T-cell (primary cell): Measurements from ENCODE around the gene ZNF792. TPM values are rescaled to one million over a fixed set of nuclear protein-coding genes. Genes with fewer than 3 reads are reported as not detected.

ENCODE experiments used
- ATAC-seq, 4 experiments: fragments of 200-7000 bp in 3 of 4; fragments of 150-1000 bp in 1 of 4; cut with Tn5 transposase; replicated peaks in 1 of 4; 1 replicate in 3 of 4; 2 replicates in 1 of 4; pipeline ENCODE4 v1.10.0; 2021; ENCODE audit warnings: moderate library complexity in 3 of 4, mild to moderate bottlenecking in 2 of 4, moderate number of reproducible peaks in 1 of 4
- CTCF ChIA-PET, 2 donors: fragments of 300-600 bp; sonication (Branson Sonifier 250); formaldehyde crosslinking; loops; one replicate each; lab custom pipeline; 2022; ENCODE audit warnings: antibody characterized with exemption in 2 of 2; lab: Charles Lee
- POLR2A ChIA-PET, 2 donors: fragments of 300-600 bp; sonication (Branson Sonifier 250); formaldehyde crosslinking; loops; one replicate each; lab custom pipeline; 2022; ENCODE audit warnings: antibody characterized with exemption in 2 of 2; lab: Charles Lee
- DNase-seq, 35 experiments: peaks; one replicate each; pipeline versions ENCODE4 v3.0.0 to v3.0.0-alpha.2; 2013 to 2023
- H3K27ac ChIP-seq: one replicate; pipeline ENCODE4 v1.5.1; 2013; ENCODE audit warnings: low read length
- H3K27me3 ChIP-seq, 2 experiments: replicated peaks in 1 of 2; 1 replicate in 1 of 2; 2 replicates in 1 of 2; pipeline versions ENCODE4 v1.6.1 to v1.7.0; 2013; ENCODE audit warnings: low read length in 1 of 2, mixed read lengths in 1 of 2; ENCODE audit not compliant: control insufficient read depth in 2 of 2, insufficient read depth in 2 of 2; ENCODE audit errors: extremely low read depth in 1 of 2
- H3K36me3 ChIP-seq, 2 donors: 1 replicate in 1 of 2; 2 replicates in 1 of 2; pipeline versions ENCODE4 v1.6.1 to v1.7.0; 2013; ENCODE audit warnings: low read length in 1 of 2; ENCODE audit not compliant: control insufficient read depth in 2 of 2, insufficient read depth in 1 of 2; ENCODE audit errors: extremely low read depth in 1 of 2
- H3K4me1 ChIP-seq, 2 experiments: 1 replicate in 1 of 2; 2 replicates in 1 of 2; pipeline versions ENCODE4 v1.6.1 to v1.7.0; 2013; ENCODE audit warnings: low read length in 2 of 2, mixed read lengths in 1 of 2; ENCODE audit not compliant: insufficient read depth in 2 of 2, control insufficient read depth in 1 of 2; ENCODE audit errors: extremely low read depth in 1 of 2
- H3K4me3 ChIP-seq, 2 donors: 1 replicate in 1 of 2; 2 replicates in 1 of 2; pipeline versions ENCODE4 v1.5.1 to v1.7.0; 2013; ENCODE audit warnings: mild to moderate bottlenecking in 2 of 2, low read length in 1 of 2, moderate library complexity in 1 of 2; ENCODE audit not compliant: control insufficient read depth in 1 of 2; ENCODE audit errors: extremely low read depth in 1 of 2
- H3K9me3 ChIP-seq: 2 replicates; pipeline ENCODE4 v1.7.0; 2013
- H3K27ac Mint-ChIP-seq, 2 donors: one replicate each; pipeline ENCODE4 v1.8.0; 2020 to 2021; ENCODE audit warnings: mild to moderate bottlenecking in 2 of 2, mixed read lengths in 2 of 2
- H3K27me3 Mint-ChIP-seq, 2 donors: one replicate each; pipeline ENCODE4 v1.8.0; 2021 to 2022; ENCODE audit warnings: mixed read lengths in 2 of 2
- H3K36me3 Mint-ChIP-seq: one replicate; pipeline ENCODE4 v1.8.0; 2021; ENCODE audit warnings: mixed read lengths
- H3K4me1 Mint-ChIP-seq, 3 donors: one replicate each; pipeline ENCODE4 v1.8.0; 2020 to 2022; ENCODE audit warnings: mixed read lengths in 3 of 3, mild to moderate bottlenecking in 1 of 3
- H3K4me3 Mint-ChIP-seq, 3 donors: one replicate each; pipeline ENCODE4 v1.8.0; 2020 to 2022; ENCODE audit warnings: mild to moderate bottlenecking in 3 of 3, mixed read lengths in 3 of 3, moderate library complexity in 3 of 3
- H3K9me3 Mint-ChIP-seq, 3 donors: one replicate each; pipeline ENCODE4 v1.8.0; 2020 to 2022; ENCODE audit warnings: mixed read lengths in 3 of 3
- WGBS: methylation state at CpG from one replicate; pipeline ENCODE4 v1.1.5; 2013; ENCODE audit warnings: missing lambda C conversion rate; ENCODE audit not compliant: insufficient coverage; 5-methylcytosine and 5-hydroxymethylcytosine counted together
- total RNA-seq, 35 experiments: library from RNA in 6 of 35; stranded (reverse) in 6 of 35; fragments of 120-200 nt in 1 of 35; gene quantifications; one replicate each; pipeline versions ENCODE4 v1.2.1 to v1.2.4 and lab custom pipeline; 2013 to 2026

The ZNF792 gene
- total RNA-seq, 5 donors from 2014 or later (not counting 1 experiment from before 2014, with no cell fraction given), result 14.1 to 29.0 (median 26.8) TPM

- DNase-seq (no peak), ATAC-seq (no peak)
- H3K4me1 ChIP-seq, result peaks cover 5 to 7% of the 10 kb centered on the region in 2 experiments
- WGBS, result no CpG with 5 or more reads among the region's 6 CpGs
- Mint-ChIP-seq H3K27ac (peak overlapping the region in 1 of 2 donors; percentile 73), H3K4me3 (no peak overlapping the region), H3K9me3 (no peaks in the 10 kb centered on the region), H3K27me3 (no peaks in the 10 kb centered on the region), H3K4me1 (peaks cover 17 to 70% (median 55%) of the 10 kb centered on the region in 3 donors), H3K36me3 (no peaks in the 10 kb centered on the region)
- no peak overlapping the region for H3K4me3 ChIP-seq
- no peaks in the 10 kb centered on the region for H3K27me3 ChIP-seq
- ChIA-PET CTCF (interaction anchor here (0.6 to 1.0 kb wide), 2 partner anchors 25 to 944 kb away, joined by 5 read pairs; no protein-coding TSS in a partner anchor), POLR2A (no interaction called here)
- H3K9me3 ChIP-seq, result no peaks in the 10 kb centered on the region
- no peak overlapping the region for H3K27ac ChIP-seq
- no peaks in the 10 kb centered on the region for H3K36me3 ChIP-seq
Measured at GRCh38 chr19:34989298-34989697, 25.3 kb upstream of the ZNF792 start.

- no peak overlapping the region for H3K27ac ChIP-seq
- H3K9me3 Mint-ChIP-seq, result no peaks in the 10 kb centered on the region
- ChIA-PET CTCF (no interaction called here), POLR2A (no interaction called here)
- H3K4me1 Mint-ChIP-seq, result peaks cover 17 to 63% (median 51%) of the 10 kb centered on the region in 3 donors
- H3K36me3 Mint-ChIP-seq, result no peaks in the 10 kb centered on the region
- no peak overlapping the region for H3K4me3 Mint-ChIP-seq
- DNase-seq (no peak), ATAC-seq (no peak)
- peaks cover 5 to 7% of the 10 kb centered on the region in 2 experiments for H3K4me1 ChIP-seq
- H3K36me3 ChIP-seq, result no peaks in the 10 kb centered on the region
- no peak overlapping the region for H3K4me3 ChIP-seq
- H3K27ac Mint-ChIP-seq, result peak overlapping the region in 1 of 2 donors; percentile 59
- no peaks in the 10 kb centered on the region for H3K27me3 ChIP-seq
- WGBS, result no CpG with 5 or more reads among the region's 1 CpG
- no peaks in the 10 kb centered on the region for H3K9me3 ChIP-seq
- H3K27me3 Mint-ChIP-seq, result no peaks in the 10 kb centered on the region
Measured at GRCh38 chr19:34988119-34988518, 24.1 kb upstream of the ZNF792 start.

- peak in 4 of 35 experiments; percentile 16 to 47 (median 38) for DNase-seq
- Mint-ChIP-seq H3K4me3 (peak overlapping the region in 2 of 3 donors; percentile 18 to 49), H3K9me3 (no peaks in the 10 kb centered on the region), H3K36me3 (no peaks in the 10 kb centered on the region), H3K27ac (peak overlapping the region; percentile 89 to 91), H3K4me1 (peaks cover 13 to 39% (median 38%) of the 10 kb centered on the region in 3 donors), H3K27me3 (no peaks in the 10 kb centered on the region)
- 26% methylated on average over 3 of the region's 7 CpGs for WGBS
- peak overlapping the region; percentile 48 for H3K27ac ChIP-seq
- H3K9me3 ChIP-seq, result no peaks in the 10 kb centered on the region
- H3K4me3 ChIP-seq, result no peak overlapping the region
- CTCF ChIA-PET, result interaction anchor here in 1 of 2 donors (0.6 to 1.5 kb wide), 3 partner anchors 10 to 81 kb away, joined by 3 to 8 read pairs (median 3); no protein-coding TSS in a partner anchor
- no peaks in the 10 kb centered on the region for H3K36me3 ChIP-seq
- POLR2A ChIA-PET, result no interaction called here
- ATAC-seq, result peak; percentile 76 to 94 (median 89)
- peaks cover 5 to 7% of the 10 kb centered on the region in 2 experiments for H3K4me1 ChIP-seq
- no peaks in the 10 kb centered on the region for H3K27me3 ChIP-seq
Measured at GRCh38 chr19:34985249-34986022, 21.4 kb upstream of the ZNF792 start.

- Mint-ChIP-seq H3K4me1 (peaks cover 11 to 34% (median 34%) of the 10 kb centered on the region in 3 donors), H3K27me3 (peaks cover 0 to under 1% of the 10 kb centered on the region in 2 donors), H3K9me3 (no peaks in the 10 kb centered on the region), H3K27ac (peak overlapping the region in 1 of 2 donors; percentile 44), H3K4me3 (no peak overlapping the region), H3K36me3 (no peaks in the 10 kb centered on the region)
- H3K9me3 ChIP-seq, result no peaks in the 10 kb centered on the region
- no CpG with 5 or more reads among the region's 3 CpGs for WGBS
- H3K27me3 ChIP-seq, result no peaks in the 10 kb centered on the region
- POLR2A ChIA-PET, result interaction anchor here in 1 of 2 donors (0.6 kb wide), 1 partner anchor 17 kb away, joined by 3 read pairs; no protein-coding TSS in a partner anchor
- no peaks in the 10 kb centered on the region for H3K36me3 ChIP-seq
- peaks cover 5 to 7% of the 10 kb centered on the region in 2 experiments for H3K4me1 ChIP-seq
- no peak overlapping the region for H3K4me3 ChIP-seq
- DNase-seq (no peak), ATAC-seq (no peak)
- H3K27ac ChIP-seq, result no peak overlapping the region
- CTCF ChIA-PET, result no interaction called here
Measured at GRCh38 chr19:34984287-34984686, 20.3 kb upstream of the ZNF792 start.

- WGBS, result 86% methylated on average over 1 of the region's 4 CpGs
- Histone ChIP-seq H3K36me3 (no peaks in the 10 kb centered on the region), H3K4me1 (peaks cover 5 to 7% of the 10 kb centered on the region in 2 experiments), H3K27ac (no peak overlapping the region), H3K4me3 (no peak overlapping the region), H3K27me3 (no peaks in the 10 kb centered on the region), H3K9me3 (no peaks in the 10 kb centered on the region)
- H3K27me3 Mint-ChIP-seq, result peaks cover 0 to 3% of the 10 kb centered on the region in 2 donors
- H3K4me1 Mint-ChIP-seq, result peaks cover 11 to 30% (median 30%) of the 10 kb centered on the region in 3 donors
- ChIA-PET CTCF (interaction anchor here in 1 of 2 donors (0.6 kb wide), 1 partner anchor 29 kb away, joined by 3 read pairs; no protein-coding TSS in a partner anchor), POLR2A (interaction anchor here in 1 of 2 donors (0.6 kb wide), 2 partner anchors 10 to 17 kb away, joined by 3 read pairs; no protein-coding TSS in a partner anchor)
- no peaks in the 10 kb centered on the region for H3K9me3 Mint-ChIP-seq
- no peak for DNase-seq
- H3K27ac Mint-ChIP-seq, result no peak overlapping the region
- no peaks in the 10 kb centered on the region for H3K36me3 Mint-ChIP-seq
- ATAC-seq, result no peak
- H3K4me3 Mint-ChIP-seq, result no peak overlapping the region
Measured at GRCh38 chr19:34983786-34984185, 19.8 kb upstream of the ZNF792 start.

- Histone ChIP-seq H3K4me3 (no peak overlapping the region), H3K36me3 (no peaks in the 10 kb centered on the region), H3K9me3 (no peaks in the 10 kb centered on the region), H3K27ac (no peak overlapping the region), H3K4me1 (peaks cover 5 to 7% of the 10 kb centered on the region in 2 experiments), H3K27me3 (no peaks in the 10 kb centered on the region)
- DNase-seq (no peak), ATAC-seq (no peak)
- H3K4me1 Mint-ChIP-seq, result peaks cover 11 to 24% (median 19%) of the 10 kb centered on the region in 3 donors
- no peaks in the 10 kb centered on the region for H3K36me3 Mint-ChIP-seq
- WGBS, result no CpG with 5 or more reads among the region's 5 CpGs
- no peak overlapping the region for H3K27ac Mint-ChIP-seq
- no peaks in the 10 kb centered on the region for H3K9me3 Mint-ChIP-seq
- ChIA-PET CTCF (no interaction called here), POLR2A (no interaction called here)
- H3K4me3 Mint-ChIP-seq, result no peak overlapping the region
- peaks cover 0 to 3% of the 10 kb centered on the region in 2 donors for H3K27me3 Mint-ChIP-seq
Measured at GRCh38 chr19:34982275-34982674, 18.2 kb upstream of the ZNF792 start.
